Hepatocyte (in vitro differentiated cells): ENCODE data around the gene ENPP1.

Experiments used
- EZH2 ChIP-seq: fragments of 200-600 bp; sonication (generic); IDR thresholded peaks from 2 replicates; pipeline ENCODE4 v1.6.1; 2016; ENCODE audit warnings: antibody characterized with exemption, mild to moderate bottlenecking, borderline replicate concordance
- EZH2phosphoT487 ChIP-seq: fragments of 200-600 bp; sonication (generic); IDR thresholded peaks from one replicate; pipeline ENCODE4 v1.6.1; 2018; ENCODE audit warnings: antibody characterized with exemption, mild to moderate bottlenecking, low read depth, moderate library complexity; ENCODE audit not compliant: unreplicated experiment, severe bottlenecking
- TF ChIP-seq, protein P1 (sequence below): fragments of 200-600 bp; sonication (generic); IDR thresholded peaks from 2 replicates; pipeline ENCODE4 v1.5.1; 2016; ENCODE audit warnings: antibody characterized with exemption, mild to moderate bottlenecking; ENCODE audit not compliant: poor library complexity

DNA sequence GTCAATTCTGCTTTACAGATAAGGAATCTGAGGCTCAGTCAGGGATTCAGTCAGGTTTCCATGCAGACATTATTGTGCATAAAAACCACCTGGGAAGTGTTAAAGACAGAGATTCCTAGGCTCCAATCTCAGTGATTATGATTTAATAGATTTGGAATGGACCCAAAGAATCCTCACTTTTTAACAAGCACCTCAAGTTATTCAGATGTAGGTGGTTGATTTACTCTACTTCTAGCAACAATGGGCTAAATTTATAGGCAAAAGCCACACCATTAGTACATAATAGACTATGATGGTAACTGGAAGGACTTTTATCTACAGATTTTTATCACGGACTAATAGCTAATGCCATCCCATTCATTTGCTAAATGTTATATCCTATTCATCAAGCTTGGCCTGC, 9.0 kb downstream of the ENPP1 start:
- TF ChIP-seq, protein P1, sequence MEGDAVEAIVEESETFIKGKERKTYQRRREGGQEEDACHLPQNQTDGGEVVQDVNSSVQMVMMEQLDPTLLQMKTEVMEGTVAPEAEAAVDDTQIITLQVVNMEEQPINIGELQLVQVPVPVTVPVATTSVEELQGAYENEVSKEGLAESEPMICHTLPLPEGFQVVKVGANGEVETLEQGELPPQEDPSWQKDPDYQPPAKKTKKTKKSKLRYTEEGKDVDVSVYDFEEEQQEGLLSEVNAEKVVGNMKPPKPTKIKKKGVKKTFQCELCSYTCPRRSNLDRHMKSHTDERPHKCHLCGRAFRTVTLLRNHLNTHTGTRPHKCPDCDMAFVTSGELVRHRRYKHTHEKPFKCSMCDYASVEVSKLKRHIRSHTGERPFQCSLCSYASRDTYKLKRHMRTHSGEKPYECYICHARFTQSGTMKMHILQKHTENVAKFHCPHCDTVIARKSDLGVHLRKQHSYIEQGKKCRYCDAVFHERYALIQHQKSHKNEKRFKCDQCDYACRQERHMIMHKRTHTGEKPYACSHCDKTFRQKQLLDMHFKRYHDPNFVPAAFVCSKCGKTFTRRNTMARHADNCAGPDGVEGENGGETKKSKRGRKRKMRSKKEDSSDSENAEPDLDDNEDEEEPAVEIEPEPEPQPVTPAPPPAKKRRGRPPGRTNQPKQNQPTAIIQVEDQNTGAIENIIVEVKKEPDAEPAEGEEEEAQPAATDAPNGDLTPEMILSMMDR: no peak
- TF ChIP-seq EZH2: no peak
- no peak for TF ChIP-seq EZH2phosphoT487
